NCI-H510A treated with DMSO at 0.1 percent for 48 hours (cell line): ENCODE results near the gene RNF41.
"Not testable (repeated sequence)": the region's sequence is repeated elsewhere in the genome, so short reads cannot be mapped to it uniquely, and the experiment has no call there.

Experiments used
- DNase-seq: peaks from one replicate; lab custom pipeline; 2025; lab: John Stamatoyannopoulos, UW

The RNF41 gene

DNA sequence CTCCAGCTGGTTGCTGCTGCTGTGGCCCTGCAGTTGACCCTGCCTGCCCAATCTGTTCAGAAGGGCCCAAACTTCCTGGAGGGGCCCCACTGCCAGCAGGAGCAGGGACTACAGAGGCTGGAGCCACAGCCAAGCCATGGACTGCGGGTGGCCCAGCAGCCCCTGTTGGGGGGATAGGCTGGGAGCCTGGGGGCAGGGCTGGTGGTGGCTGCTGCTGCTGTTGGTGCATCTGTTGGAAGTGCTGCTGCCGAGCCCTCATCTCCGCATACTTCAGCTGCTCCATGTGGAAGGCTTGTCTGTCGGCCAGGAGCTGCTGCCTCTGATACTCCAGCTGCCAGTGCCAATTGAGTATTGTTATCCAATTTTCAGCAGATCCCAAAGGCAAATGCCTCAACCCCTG lies 56.4 kb downstream of the RNF41 start:
- DNase-seq: no peak

DNA sequence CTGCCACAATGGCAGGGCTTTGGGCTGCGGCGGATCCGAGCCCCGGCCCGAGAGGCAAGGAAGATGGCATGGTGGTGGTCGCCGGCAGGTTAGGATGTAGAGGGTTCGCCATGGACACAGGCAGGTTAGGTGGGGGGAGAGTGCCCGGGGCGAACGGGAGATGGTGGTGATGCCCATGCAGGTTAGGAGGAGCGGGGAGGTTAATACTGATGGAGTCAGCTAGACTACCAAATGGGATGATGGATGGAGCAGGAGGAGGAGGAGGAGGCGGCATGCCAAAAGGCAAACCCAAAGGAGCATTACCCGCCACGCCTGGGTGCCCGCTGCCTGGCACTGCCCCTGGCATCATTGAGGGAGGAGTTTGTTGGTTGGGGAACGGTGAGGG lies 57.4 kb downstream of the RNF41 start:
- DNase-seq: no peak

DNA sequence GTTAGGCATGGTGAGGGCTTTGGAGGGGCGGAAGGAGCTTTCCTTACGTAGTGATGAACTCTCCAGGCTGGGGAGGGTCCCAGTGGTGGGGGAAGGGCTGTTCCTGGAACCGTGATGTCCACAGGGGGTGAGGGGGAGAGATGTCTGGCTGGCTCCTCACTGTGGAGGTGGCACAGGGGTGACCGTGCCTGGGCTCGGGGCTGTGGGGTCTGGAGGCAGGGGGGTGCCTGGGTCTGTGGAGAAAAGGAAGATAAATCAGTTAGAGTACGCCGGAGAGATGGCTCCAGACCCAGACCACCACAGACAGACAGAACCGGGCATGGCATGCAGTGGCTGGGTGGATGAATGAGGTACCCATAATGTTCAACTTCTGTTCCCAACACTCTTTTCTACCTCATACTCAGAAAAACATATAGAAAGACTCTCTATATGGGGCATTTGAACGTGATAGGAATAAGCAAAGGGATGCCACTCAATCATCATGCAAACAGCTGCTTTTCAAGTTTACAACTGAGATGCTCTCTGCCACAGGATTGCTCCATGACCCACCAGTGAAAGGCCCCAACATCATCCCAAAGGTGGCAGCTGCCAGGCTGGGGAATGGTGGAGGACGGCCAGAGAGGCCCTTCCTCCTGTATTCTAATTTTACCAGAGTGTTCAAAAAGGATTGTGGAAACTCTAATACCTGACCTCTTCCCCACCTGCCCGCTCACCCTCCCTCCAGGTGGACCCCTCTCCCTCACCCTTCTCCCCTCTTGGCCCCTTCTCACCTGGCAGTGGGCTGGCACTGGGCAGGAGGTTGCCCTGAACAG lies 58.0 kb downstream of the RNF41 start:
- no peak for DNase-seq

DNA sequence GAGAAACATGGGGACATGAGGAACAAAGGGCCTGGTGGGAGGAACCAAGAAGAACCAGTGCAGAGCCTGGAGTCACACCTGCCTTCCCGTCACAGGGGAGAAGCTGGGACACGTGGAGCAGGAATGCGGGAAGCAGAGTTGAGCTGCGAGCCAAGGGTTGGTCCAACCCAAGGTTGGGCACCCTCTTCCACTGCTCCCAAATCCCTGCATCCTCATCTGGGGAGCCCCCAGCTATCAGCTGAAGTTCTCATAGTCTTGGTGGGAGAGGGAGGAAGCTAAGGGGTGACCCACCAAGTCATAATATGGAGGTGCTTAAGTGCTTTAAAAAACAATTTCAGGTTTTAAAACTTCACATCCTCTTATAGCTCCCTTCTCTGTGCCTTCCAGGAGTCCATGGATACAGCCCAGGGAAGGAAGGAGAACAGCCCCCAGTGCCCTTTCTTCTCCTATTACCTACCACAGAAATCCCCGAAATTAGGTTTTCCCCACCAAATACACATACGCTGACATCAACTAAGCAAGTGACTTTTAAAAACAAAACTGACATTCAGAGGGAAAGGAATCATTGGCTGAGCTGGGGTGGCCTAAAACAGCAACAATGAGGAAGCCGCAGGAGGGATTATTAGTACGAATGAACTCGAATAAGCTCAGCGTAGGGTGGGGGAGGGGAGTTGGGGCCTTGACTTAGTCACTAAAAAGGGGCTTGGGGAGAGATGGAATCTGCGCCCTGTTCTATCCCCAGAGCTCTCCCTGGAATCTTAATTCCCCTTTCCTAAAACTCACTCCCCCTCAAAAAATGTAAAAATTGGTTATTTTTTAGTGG lies 59.0 kb downstream of the RNF41 start:
- no peak for DNase-seq

DNA sequence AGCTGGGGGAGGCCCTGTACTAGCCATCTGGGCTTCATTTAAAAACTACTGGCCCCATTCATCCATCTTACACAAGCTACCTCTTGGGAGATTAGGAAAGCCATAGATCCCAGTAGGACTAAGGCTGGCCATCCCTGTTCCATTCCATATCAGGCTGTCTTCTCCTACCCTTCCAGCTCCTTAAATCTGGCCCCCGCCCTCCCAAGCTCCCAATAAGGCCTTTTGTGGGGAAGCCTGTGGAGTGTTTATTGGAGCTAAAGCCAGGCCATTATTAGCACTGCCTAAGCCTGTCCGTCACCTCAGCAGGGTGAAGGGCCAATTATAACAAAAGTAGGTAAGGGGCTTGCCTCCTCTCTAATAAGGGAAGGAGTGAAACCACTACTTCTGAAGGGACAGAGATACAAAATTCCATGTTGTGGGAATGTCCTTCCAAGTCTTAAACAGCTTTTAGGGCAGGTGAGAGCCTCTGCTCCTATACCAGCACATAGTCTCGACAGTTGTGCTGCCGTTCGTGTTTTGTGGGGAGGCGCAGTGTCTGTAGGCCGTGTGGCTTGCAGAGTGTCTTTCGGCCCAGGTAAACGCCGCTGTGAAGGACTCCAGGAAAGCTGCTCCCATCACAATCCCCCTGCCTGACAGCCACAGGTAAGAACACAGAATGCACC lies 59.9 kb downstream of the RNF41 start:
- no peak for DNase-seq

DNA sequence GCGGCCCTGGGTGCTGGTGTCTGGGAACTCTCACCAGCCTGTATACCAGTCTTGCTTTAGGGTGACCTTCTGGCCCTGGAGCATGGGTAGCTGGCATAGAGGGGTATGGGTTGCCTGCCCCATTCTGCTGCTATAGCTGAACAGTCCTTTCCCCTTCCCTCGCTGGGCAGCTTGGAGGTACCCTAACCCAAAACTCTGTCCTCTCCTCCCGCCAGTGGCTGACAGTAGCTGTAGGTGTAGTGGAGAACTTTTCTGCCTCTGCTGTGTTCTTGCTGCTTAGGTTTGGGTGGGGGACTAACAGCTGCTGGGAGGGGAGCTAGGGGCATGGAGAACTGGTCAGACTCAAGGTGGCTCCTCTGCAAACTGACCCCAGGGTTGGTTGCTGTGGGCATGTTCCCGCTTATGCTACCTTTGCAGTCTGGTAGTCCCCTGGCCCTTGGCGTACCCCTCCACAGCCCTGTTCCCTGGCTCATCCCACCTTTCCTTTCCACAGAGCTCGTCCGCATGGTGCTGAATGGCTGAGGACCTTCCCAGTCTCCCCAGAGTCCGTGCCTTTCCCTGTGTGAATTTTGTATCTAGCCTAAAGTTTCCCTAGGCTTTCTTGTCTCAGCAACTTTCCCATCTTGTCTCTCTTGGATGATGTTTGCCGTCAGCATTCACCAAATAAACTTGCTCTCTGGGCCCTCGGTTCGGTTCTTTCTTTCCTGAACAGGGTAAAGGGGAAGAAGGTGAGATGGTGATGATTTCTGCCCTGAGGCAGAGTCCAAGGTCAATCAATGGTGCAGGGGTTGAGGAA lies 60.6 kb downstream of the RNF41 start:
- DNase-seq: no peak

DNA sequence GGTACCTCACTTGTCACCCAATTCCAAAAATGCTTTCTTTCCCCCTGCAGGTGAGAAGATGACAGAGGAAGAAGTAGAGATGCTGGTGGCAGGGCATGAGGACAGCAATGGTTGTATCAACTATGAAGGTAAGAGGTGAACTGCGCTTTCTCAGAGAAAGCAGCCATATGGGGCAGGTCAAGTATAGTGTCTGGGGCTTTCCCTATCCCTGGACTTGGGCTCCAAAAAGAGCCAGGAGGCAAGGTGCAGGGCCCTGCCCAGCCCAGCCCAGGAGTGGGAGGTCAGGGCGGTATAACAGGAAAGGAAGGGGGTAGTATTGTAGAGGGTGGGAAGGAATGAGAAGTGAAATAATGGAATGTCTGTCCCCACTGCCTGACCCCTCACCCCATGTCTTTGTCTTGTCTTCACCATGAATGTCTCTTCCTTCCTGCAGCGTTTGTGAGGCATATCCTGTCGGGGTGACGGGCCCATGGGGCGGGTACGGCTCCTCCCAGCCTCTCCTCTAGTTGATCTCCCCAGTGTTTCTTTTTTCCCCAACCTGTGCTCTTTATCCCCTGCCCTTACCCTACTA lies 61.4 kb downstream of the RNF41 start:
- DNase-seq: no peak

DNA sequence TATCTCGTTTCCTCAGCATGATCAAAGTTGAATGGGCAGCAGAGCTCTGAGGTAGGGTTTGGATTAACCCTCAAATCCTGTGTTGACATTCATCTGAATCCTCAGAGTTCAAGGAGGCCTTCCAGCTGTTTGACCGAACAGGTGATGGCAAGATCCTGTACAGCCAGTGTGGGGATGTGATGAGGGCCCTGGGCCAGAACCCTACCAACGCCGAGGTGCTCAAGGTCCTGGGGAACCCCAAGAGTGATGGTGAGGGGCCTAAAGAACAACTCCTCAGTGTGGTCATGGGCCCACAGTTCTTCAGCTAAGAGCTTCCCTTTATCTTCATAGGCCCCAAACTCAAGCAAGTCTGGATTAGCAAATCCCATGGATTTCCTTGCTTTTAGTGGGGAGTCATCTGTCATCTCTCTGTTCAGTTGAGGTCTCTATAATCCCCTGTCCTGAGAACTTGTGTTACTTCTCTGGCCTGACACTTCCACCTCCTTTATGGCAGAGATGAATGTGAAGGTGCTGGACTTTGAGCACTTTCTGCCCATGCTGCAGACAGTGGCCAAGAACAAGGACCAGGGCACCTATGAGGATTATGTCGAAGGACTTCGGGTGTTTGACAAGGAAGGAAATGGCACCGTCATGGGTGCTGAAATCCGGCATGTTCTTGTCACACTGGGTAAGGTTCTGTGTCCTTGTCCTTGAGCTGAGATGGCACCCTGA lies 62.1 kb downstream of the RNF41 start:
- DNase-seq: no peak

DNA sequence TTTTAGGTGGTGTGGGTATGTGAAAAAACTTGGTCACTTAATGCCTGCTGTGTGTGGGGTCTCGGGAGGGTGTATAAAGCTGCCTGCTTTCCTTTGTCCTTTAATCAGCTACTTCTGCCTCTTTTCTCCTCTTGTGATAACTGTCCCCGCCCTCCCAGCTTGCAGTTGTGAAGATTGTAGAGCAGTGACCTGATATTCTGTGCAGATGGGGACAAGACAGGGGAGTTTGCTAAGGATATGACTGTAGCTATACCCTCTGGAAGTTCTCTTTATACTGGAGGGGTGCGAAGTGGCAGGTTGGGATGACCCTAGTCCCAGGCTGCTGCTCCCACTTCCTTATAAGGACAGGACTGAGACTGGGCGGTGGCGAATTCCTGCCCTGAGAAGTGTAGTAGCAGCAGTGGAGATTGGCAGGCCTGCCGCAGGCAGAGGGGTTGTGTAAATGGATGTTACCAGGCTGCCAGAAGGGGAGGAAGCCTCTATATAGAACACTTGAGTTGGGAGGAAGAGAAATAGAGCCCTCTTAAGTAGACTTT lies 62.7 kb downstream of the RNF41 start:
- peak; percentile 67 for DNase-seq

DNA sequence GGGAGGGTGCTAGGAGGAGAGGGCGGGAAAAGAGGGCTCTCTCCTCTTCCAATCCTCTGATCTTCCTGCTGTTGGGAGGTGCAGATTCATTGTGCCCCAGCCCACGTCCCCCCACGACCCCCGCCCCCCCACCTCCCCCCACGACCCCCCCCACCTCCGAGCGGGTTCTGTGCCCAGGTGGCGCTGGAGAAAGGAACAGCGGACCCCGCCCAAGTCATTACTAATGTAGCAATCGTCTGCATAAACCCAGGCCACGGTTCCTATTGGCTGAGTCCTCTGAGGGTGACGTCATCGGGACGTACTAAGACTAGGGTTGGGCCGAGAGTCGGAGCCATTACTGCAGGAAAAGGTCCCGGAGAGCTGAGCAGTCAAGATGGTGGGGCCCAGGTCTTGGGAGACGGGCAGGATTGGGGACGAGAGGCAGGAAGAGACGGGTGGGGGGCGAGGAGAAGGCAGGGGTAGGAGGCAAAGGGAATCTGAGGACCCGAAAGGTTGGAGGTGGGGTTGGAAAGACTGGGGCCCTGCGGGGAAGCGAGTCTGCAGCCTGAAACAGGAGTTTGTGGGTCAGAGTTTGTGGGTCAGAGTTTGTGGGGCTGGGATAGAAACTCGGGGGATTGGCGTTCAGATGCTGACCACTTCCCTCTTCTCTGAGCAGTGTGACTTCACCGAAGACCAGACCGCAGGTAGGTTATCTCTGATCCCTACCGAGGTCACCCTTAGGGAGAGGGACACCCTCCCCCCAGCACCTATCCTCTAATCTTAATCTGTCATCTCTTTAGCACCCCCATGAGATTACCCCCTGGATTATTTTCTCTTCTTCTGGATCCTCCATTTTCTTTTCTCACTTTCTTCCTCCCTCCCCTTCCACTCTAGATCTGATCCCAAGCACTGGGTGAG lies 63.4 kb downstream of the RNF41 start, which contains the start of gene MYL6:
TSS of gene MYL6 (plus strand) at position 331 of the 897 bp plus-strand sequence. CDS start at position 374, 43 bp downstream.
- peak; percentile 97 for DNase-seq

DNA sequence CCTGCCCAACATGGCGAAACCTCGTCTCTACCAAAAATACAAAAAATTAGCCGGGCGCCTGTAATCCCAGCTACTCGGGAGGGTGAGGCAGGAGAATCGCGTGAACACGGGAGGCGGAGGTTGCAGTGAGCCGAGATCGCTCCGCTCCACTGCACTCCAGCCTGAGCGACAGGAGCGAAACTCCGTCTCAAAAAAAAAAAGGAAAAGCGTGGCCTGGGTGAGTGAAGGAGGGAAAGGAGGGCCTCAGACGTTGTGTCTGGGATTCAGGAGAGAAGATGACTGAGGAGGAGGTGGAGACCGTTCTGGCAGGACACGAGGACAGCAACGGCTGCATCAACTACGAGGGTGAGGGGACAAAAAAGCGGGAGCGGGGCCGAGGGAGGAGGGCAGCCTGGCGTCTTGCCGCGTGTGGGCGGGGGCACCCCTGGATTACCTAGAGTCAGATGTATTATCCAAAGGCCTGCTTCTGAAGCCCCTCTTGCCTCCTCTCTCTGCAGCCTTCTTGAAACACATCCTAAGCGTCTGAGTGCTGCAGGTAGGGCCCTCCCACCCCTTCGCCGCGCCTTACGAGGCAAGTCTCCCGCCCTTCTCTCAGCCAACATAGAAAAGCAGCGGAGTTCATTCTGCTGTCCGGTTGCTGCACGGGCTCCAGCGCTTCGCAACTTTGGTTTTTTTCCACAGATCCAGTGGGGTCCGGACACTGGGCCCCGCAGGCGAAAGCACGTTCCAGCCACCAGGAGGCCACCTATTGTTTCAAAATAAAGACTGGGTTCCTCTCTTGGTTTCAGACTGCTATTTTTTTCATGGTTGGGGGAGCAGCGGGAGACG lies 64.3 kb downstream of the RNF41 start:
- peak; percentile 87 for DNase-seq

DNA sequence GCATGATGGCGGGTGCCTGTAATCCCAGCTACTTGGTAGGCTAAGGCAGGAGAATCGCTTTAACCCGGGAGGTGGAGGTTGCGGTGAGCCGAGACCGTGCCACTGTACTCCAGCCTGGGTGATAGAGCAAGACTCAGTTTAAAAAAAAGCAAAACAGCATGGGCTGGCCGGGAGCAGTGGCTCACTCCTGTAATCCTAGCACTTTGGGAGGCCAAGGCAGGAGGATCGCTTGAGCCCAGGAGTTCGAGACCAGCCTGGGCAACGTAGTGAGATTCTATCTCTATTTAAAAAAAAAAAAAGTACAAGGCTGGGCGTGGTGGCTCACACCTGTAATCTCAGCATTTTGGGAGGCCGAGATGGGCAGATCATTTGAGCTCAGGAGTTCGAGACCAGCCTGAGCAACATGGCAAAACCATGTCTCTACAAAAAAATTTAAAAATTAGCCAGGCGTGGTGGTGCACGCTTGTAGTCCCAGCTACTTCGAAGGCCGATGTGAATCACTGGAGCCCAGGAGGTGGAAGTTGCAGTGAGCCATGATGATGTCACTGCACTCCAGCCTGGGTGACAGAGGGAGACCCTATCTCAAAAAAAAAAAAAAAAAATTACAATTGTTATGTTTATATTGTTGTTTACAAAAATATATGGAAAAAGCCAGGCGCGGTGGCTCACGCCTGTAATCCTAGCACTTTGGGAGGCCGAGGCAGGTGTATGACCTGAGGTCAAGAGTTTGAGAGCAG lies 65.1 kb downstream of the RNF41 start:
- not testable (repeated sequence) for DNase-seq

DNA sequence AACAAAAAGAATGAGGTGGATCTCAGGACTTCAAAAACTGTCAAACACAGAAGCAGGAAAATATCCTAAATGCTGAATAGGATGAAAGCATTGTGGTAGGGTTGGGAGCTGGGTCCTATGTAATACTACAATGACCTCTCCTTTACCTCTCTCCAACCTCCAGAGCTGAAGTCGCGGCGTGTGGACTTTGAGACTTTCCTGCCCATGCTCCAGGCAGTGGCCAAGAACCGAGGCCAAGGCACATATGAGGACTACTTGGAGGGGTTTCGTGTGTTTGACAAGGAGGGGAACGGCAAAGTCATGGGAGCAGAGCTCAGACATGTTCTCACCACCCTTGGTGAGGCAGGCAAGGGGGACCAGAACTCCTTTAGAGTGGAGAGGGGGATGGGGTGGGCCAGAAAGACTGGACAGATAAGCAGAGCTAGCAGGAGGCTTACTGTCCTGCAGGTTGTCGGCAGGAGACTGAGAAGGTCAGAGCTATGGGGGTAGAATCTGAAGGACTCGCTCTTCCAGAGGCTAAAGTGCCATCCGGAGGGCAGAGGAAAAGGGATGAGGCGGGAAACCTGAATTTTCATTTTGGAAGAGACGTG lies 66.4 kb downstream of the RNF41 start:
- DNase-seq: no peak

DNA sequence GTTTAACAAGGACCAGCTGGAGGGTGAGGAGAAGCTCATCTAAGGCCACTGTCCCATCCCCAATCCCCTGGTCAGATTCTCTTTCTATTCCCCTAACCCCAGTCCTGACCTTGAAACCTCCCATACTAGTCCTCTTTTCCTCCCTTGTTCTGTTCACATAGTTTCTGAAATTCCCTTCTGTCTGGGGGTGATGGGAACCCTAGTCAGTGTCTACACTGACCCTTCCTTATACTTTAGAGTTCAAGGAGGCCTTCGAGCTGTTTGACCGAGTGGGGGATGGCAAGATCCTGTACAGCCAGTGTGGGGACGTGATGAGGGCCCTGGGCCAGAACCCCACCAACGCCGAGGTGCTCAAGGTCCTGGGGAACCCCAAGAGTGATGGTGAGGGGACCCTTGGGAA lies 66.9 kb downstream of the RNF41 start:
- no peak for DNase-seq

DNA sequence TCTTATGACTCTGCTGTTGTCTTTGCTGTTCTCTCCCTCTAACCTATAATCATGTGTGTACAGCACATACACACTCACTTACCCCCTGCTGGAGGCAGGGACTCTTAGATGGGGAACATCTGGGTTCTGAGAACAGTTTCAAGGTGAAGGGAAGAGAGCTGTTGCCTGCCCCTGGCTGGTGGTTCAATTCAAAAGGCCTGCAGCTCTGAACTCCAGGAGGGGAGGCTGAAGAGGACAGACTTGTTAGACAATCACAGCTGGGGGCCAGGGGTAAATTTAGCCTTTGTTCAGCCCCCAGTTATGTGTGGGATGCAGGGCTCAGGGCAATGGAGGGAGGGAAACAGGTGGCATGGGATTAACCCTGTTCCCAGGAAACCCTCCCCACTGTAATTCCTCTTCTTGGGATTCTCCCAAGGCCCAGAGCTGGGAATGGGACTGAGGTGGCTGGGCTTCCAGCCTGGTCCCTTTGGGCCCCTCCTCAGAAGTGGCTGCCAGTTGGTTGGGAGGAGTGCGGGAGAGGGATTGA lies 67.4 kb downstream of the RNF41 start:
- no peak for DNase-seq

DNA sequence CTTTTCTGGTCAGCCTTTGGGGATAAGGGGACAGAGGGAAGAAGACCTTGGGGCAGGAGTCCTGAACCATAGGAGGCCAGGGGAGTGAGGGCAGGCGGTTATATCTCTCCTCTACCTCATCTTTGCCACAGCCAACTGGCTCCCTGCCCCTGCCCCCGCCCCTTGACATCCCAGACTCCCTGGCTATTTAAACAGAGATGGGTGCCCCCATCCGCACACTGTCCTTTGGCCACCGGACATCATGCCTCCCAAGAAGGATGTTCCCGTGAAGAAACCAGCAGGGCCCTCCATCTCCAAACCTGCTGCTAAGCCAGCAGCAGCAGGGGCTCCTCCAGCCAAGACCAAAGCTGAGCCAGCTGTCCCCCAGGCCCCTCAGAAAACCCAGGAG lies 68.0 kb downstream of the RNF41 start:
- no peak for DNase-seq
